HL-60 (cell line): ENCODE results near the gene SCAF8.

Experiments used
- CTCF ChIP-seq: IDR thresholded peaks from one replicate; pipeline ENCODE4 v1.5.1; 2011; ENCODE audit warnings: low read length, control low read depth, inconsistent platforms; ENCODE audit not compliant: insufficient read depth
- POLR2AphosphoS5 ChIP-seq: IDR thresholded peaks from 2 replicates; pipeline ENCODE4 v1.6.1; 2012; ENCODE audit warnings: low read depth
- REST ChIP-seq: IDR thresholded peaks from 2 replicates; pipeline ENCODE4 v1.6.1; 2012; ENCODE audit warnings: low read depth; ENCODE audit not compliant: insufficient replicate concordance

- no peak for TF ChIP-seq CTCF
- no peak for TF ChIP-seq POLR2AphosphoS5
- no peak for TF ChIP-seq REST
Observed at GRCh38 chr6:154683756-154684523, 49.3 kb upstream of the SCAF8 start.
